Activated T-helper 1 cell treated with Interleukin-2 at 50 U/mL for 16 hours (primary cell): ENCODE results near the gene HAUS1.
"Not testable (repeated sequence)": the region's sequence is repeated elsewhere in the genome, so short reads cannot be mapped to it uniquely, and the experiment has no call there.

Experiments used
- DNase-seq: peaks from one replicate; pipeline ENCODE4 v3.0.0-alpha.2; 2020; ENCODE audit warnings: low read depth

Gene HAUS1

GRCh38 chr18:46158499-46158898 lies 54.3 kb downstream of the HAUS1 start:
- DNase-seq = no peak

- DNase-seq = no peak
These were observed 56.0 kb downstream of the HAUS1 start for GRCh38 chr18:46160050-46160798.

- DNase-seq = not testable (repeated sequence)
These were observed 56.7 kb downstream of the HAUS1 start for GRCh38 chr18:46160840-46161239.

- DNase-seq = no peak
These were observed 57.7 kb downstream of the HAUS1 start for GRCh38 chr18:46161703-46162396.

GRCh38 chr18:46163091-46163490 lies 58.9 kb downstream of the HAUS1 start:
- no peak for DNase-seq

GRCh38 chr18:46163941-46164499 lies 59.8 kb downstream of the HAUS1 start:
- no peak for DNase-seq

GRCh38 chr18:46164502-46164901 lies 60.3 kb downstream of the HAUS1 start:
- not testable (repeated sequence) for DNase-seq

- DNase-seq = no peak
These were observed 60.7 kb downstream of the HAUS1 start for GRCh38 chr18:46164920-46165319.

GRCh38 chr18:46166261-46166970 lies 62.2 kb downstream of the HAUS1 start:
- no peak for DNase-seq

- no peak for DNase-seq
These were observed 63.8 kb downstream of the HAUS1 start for GRCh38 chr18:46167971-46168370.

GRCh38 chr18:46169464-46169941 lies 65.3 kb downstream of the HAUS1 start:
- DNase-seq = no peak

GRCh38 chr18:46171331-46171730 lies 67.1 kb downstream of the HAUS1 start:
- DNase-seq = no peak

- DNase-seq = peak; percentile 90
These were observed 69.5 kb downstream of the HAUS1 start for GRCh38 chr18:46173393-46174341.

GRCh38 chr18:46174342-46175041 lies 70.3 kb downstream of the HAUS1 start:
- DNase-seq = peak; percentile 26

GRCh38 chr18:46176001-46176400 lies 71.8 kb downstream of the HAUS1 start:
- no peak for DNase-seq
